Type B pancreatic cell (in vitro differentiated cells): ENCODE data around the gene TEAD1. TPM values are rescaled to one million over a fixed set of nuclear protein-coding genes. Genes with fewer than 3 reads are reported as not detected.

Source experiments
- DNase-seq: peaks from one replicate; pipeline ENCODE4 v3.0.0; 2021; ENCODE audit warnings: mixed read lengths; ENCODE audit not compliant: unreplicated experiment; ENCODE audit errors: extremely low spot score
- H3K27ac Mint-ChIP-seq: 2 replicates; pipeline ENCODE4 v1.8.0; 2021; ENCODE audit warnings: mild to moderate bottlenecking, mixed read lengths
- H3K27me3 Mint-ChIP-seq: 2 replicates; pipeline ENCODE4 v1.8.0; 2021; ENCODE audit warnings: mixed read lengths
- H3K36me3 Mint-ChIP-seq: 2 replicates; pipeline ENCODE4 v1.8.0; 2021; ENCODE audit warnings: mixed read lengths
- H3K4me1 Mint-ChIP-seq: one replicate; pipeline ENCODE4 v1.8.0; 2021; ENCODE audit warnings: mixed read lengths; ENCODE audit not compliant: unreplicated experiment
- H3K4me3 Mint-ChIP-seq: 2 replicates; pipeline ENCODE4 v1.8.0; 2021; ENCODE audit warnings: mild to moderate bottlenecking, mixed read lengths
- H3K9me3 Mint-ChIP-seq: 2 replicates; pipeline ENCODE4 v1.8.0; 2021; ENCODE audit warnings: mixed read lengths
- total RNA-seq: library from RNA; stranded (reverse); gene quantifications from 2 replicates; pipeline ENCODE4 v1.2.1, GENCODE V29; 2021; ENCODE audit warnings: low replicate concordance
- TF ChIP-seq, protein P1 (sequence below): fragments of 200-600 bp; sonication (generic); conservative IDR thresholded peaks from 2 replicates; pipeline ENCODE4 v1.5.0; 2021; ENCODE audit warnings: antibody characterized with exemption, mild to moderate bottlenecking

Gene TEAD1
- total RNA-seq, 1 donor from 2014 or later, result 91.8 TPM

GRCh38 chr11:12792590-12792989 is 118.4 kb downstream of the TEAD1 start:
- no peak for DNase-seq
- Mint-ChIP-seq H3K36me3 (peaks cover 13% of the 10 kb centered on the region), H3K27ac (no peak overlapping the region), H3K27me3 (no peaks in the 10 kb centered on the region), H3K4me1 (peaks cover 36% of the 10 kb centered on the region), H3K9me3 (peaks cover 5% of the 10 kb centered on the region), H3K4me3 (no peak overlapping the region)
- TF ChIP-seq, protein P1, sequence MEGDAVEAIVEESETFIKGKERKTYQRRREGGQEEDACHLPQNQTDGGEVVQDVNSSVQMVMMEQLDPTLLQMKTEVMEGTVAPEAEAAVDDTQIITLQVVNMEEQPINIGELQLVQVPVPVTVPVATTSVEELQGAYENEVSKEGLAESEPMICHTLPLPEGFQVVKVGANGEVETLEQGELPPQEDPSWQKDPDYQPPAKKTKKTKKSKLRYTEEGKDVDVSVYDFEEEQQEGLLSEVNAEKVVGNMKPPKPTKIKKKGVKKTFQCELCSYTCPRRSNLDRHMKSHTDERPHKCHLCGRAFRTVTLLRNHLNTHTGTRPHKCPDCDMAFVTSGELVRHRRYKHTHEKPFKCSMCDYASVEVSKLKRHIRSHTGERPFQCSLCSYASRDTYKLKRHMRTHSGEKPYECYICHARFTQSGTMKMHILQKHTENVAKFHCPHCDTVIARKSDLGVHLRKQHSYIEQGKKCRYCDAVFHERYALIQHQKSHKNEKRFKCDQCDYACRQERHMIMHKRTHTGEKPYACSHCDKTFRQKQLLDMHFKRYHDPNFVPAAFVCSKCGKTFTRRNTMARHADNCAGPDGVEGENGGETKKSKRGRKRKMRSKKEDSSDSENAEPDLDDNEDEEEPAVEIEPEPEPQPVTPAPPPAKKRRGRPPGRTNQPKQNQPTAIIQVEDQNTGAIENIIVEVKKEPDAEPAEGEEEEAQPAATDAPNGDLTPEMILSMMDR, result no peak

DNA sequence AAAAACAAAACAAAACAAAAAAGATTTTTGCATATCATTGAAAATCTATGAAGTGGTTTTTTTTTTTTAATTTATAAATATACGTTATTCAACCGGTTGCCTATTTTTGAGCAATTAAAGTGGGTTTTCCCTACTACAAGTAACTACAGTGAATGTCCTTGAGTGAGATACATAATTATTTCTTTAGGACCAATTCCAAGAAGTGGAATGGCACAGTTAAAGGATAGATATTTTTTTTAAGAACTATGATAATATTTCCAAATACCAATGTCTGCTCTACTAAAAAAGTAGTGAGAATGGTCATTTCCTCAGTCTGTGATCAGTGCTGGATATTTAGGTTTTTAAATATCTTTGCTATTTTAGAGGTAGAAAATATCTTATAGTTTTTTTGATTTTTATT is 118.8 kb downstream of the TEAD1 start:
- Mint-ChIP-seq H3K4me1 (peaks cover 41% of the 10 kb centered on the region), H3K27ac (no peak overlapping the region), H3K36me3 (peaks cover 18% of the 10 kb centered on the region), H3K27me3 (no peaks in the 10 kb centered on the region), H3K4me3 (no peak overlapping the region), H3K9me3 (peaks cover 5% of the 10 kb centered on the region)
- no peak for DNase-seq
- TF ChIP-seq, protein P1, result no peak

GRCh38 chr11:12793506-12793905 is 119.3 kb downstream of the TEAD1 start:
- DNase-seq, result no peak
- peaks cover 5% of the 10 kb centered on the region for H3K9me3 Mint-ChIP-seq
- no peaks in the 10 kb centered on the region for H3K27me3 Mint-ChIP-seq
- peaks cover 21% of the 10 kb centered on the region for H3K36me3 Mint-ChIP-seq
- TF ChIP-seq, protein P1, result no peak
- H3K4me1 Mint-ChIP-seq, result peaks cover 46% of the 10 kb centered on the region
- no peak overlapping the region for H3K27ac Mint-ChIP-seq
- no peak overlapping the region for H3K4me3 Mint-ChIP-seq

- no peaks in the 10 kb centered on the region for H3K27me3 Mint-ChIP-seq
- TF ChIP-seq, protein P1, result no peak
- peaks cover 5% of the 10 kb centered on the region for H3K9me3 Mint-ChIP-seq
- H3K4me3 Mint-ChIP-seq, result no peak overlapping the region
- peaks cover 21% of the 10 kb centered on the region for H3K36me3 Mint-ChIP-seq
- DNase-seq, result no peak
- H3K4me1 Mint-ChIP-seq, result peaks cover 58% of the 10 kb centered on the region
- no peak overlapping the region for H3K27ac Mint-ChIP-seq
Observed at GRCh38 chr11:12794576-12795230, 120.5 kb downstream of the TEAD1 start.

- H3K4me3 Mint-ChIP-seq, result no peak overlapping the region
- TF ChIP-seq, protein P1, result no peak
- H3K36me3 Mint-ChIP-seq, result peaks cover 22% of the 10 kb centered on the region
- no peak for DNase-seq
- H3K4me1 Mint-ChIP-seq, result peaks cover 77% of the 10 kb centered on the region
- no peak overlapping the region for H3K27ac Mint-ChIP-seq
- no peaks in the 10 kb centered on the region for H3K27me3 Mint-ChIP-seq
- H3K9me3 Mint-ChIP-seq, result peaks cover 5% of the 10 kb centered on the region
Observed at GRCh38 chr11:12797996-12798395, 123.8 kb downstream of the TEAD1 start.
